ENCODE data around the gene SHISA9.

DNA sequence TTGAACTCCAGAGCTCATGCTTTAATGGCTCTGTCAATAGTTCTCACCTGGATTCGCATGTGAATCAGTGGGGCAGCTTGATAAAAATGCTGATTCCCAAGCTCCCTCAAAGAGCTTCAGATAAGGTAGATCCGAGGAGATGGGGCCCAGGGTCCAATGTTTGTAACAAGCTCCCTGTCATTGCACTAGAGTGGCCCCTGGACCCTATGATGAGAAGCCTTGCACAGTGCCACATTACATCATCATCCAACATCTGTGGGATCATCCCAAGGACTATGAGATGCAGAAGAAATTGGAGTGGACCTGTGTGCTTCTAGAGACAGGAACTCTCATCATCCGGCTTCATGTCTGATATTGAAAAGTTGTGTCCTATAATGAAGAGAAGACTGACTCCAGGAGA is 340.8 kb downstream of the SHISA9 start:
- TF ChIP-seq EZH2 (IDR thresholded peaks at IDR 0.05; ENCODE audit: low read length, unreplicated experiment) (no peak), EZH2phosphoT487 (IDR thresholded peaks at IDR 0.05; ENCODE audit: borderline replicate concordance, low read length) (no peak)
- TF ChIP-seq, protein P1, sequence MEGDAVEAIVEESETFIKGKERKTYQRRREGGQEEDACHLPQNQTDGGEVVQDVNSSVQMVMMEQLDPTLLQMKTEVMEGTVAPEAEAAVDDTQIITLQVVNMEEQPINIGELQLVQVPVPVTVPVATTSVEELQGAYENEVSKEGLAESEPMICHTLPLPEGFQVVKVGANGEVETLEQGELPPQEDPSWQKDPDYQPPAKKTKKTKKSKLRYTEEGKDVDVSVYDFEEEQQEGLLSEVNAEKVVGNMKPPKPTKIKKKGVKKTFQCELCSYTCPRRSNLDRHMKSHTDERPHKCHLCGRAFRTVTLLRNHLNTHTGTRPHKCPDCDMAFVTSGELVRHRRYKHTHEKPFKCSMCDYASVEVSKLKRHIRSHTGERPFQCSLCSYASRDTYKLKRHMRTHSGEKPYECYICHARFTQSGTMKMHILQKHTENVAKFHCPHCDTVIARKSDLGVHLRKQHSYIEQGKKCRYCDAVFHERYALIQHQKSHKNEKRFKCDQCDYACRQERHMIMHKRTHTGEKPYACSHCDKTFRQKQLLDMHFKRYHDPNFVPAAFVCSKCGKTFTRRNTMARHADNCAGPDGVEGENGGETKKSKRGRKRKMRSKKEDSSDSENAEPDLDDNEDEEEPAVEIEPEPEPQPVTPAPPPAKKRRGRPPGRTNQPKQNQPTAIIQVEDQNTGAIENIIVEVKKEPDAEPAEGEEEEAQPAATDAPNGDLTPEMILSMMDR (conservative IDR thresholded peaks at IDR 0.05; ENCODE audit: low read depth, low read length): no peak
